HL-60 (cell line): ENCODE results near the gene FARS2.

Source experiments
- CTCF ChIP-seq: IDR thresholded peaks from one replicate; pipeline ENCODE4 v1.5.1; 2011; ENCODE audit warnings: low read length, control low read depth, inconsistent platforms; ENCODE audit not compliant: insufficient read depth
- POLR2AphosphoS5 ChIP-seq: IDR thresholded peaks from 2 replicates; pipeline ENCODE4 v1.6.1; 2012; ENCODE audit warnings: low read depth
- REST ChIP-seq: IDR thresholded peaks from 2 replicates; pipeline ENCODE4 v1.6.1; 2012; ENCODE audit warnings: low read depth; ENCODE audit not compliant: insufficient replicate concordance

- TF ChIP-seq CTCF (no peak), REST (no peak), POLR2AphosphoS5 (no peak)
These were observed 257.7 kb downstream of the FARS2 start for GRCh38 chr6:5518936-5519491.
